Adrenal gland (tissue), 5 donors: Measurements from ENCODE around the gene ACHE.
A peak's percentile ranks its signal among the peaks of the same experiment; 100 is the strongest.

ENCODE experiments used
- CTCF ChIP-seq, 6 experiments: fragments of 450-650 bp in 4 of 6; fragments of 200-600 bp in 2 of 6; sonication (generic) in 1 of 6; IDR thresholded peaks; 1 replicate in 5 of 6; 2 replicates in 1 of 6; pipeline versions ENCODE4 v1.5.1 to v1.8.0; 2016 to 2021; ENCODE audit warnings: antibody characterized with exemption in 6 of 6, mild to moderate bottlenecking in 2 of 6, moderate library complexity in 1 of 6
- POLR2A ChIP-seq, 2 donors: fragments of 450-650 bp; IDR thresholded peaks; one replicate each; pipeline ENCODE4 v1.6.1; 2017; ENCODE audit warnings: antibody characterized with exemption in 2 of 2, mild to moderate bottlenecking in 2 of 2, moderate library complexity in 1 of 2
- donor health status: DM: no; HTN: no; CAD: no.

- TF ChIP-seq CTCF (IDR thresholded peaks at IDR 0.05) (peak in 3 of 6 experiments; percentile 6 to 33 (median 21)), POLR2A (IDR thresholded peaks at IDR 0.05) (no peak)
These were observed 6.5 kb downstream of the ACHE start, which contains the start of gene UFSP1 for GRCh38 chr7:100888988-100889750.
